ENCODE results near the gene GFI1B.

Gene GFI1B

DNA sequence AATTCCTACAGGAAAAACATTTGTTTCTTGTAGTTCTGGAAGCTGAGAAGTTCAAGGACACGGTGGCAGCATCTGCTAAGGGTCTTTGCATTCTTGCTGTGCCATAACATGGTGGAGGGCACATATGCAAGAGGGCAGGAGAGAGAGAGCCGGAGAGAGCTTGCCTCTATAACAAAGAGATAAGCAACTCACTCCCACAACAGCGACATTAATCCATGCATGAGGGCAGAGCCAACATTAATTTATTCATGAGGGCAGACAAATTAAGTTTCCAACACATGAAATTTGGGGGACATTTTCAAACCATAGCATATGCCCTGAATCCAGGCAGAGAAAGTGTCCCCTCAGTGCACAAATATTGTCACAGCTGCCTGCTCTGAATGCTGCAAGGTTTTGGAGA is 47.9 kb downstream of the GFI1B start:
- DNase-seq: no peak

GRCh38 chr9:133027134-133027533 is 48.6 kb downstream of the GFI1B start:
- DNase-seq: no peak

GRCh38 chr9:133028221-133028620 is 49.7 kb downstream of the GFI1B start:
- DNase-seq: no peak

GRCh38 chr9:133029994-133030316 is 51.5 kb downstream of the GFI1B start:
- DNase-seq: no peak

- DNase-seq: peak; percentile 99
Measured at GRCh38 chr9:133030317-133031129, 52.0 kb downstream of the GFI1B start, which contains the start of gene GTF3C5. Gene GTF3C5 (plus strand): TSS chr9:133030997. CDS start chr9:133031012, 15 bp downstream.

DNA sequence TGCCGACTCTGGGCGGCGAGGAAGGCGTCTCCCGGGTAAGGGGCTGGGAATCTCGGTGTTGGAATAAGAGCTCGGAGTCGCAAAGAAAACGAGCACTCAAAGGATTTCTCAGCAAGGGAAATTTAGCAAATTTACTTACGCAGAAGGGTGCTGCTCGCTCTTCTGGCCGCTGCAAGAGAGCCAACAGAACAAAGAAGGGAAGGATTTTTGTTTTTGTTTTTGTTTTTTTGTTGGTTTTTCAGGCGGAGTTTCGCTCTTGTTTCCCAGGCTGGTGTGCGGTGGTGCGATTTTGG is 52.6 kb downstream of the GFI1B start:
- no peak for DNase-seq

DNA sequence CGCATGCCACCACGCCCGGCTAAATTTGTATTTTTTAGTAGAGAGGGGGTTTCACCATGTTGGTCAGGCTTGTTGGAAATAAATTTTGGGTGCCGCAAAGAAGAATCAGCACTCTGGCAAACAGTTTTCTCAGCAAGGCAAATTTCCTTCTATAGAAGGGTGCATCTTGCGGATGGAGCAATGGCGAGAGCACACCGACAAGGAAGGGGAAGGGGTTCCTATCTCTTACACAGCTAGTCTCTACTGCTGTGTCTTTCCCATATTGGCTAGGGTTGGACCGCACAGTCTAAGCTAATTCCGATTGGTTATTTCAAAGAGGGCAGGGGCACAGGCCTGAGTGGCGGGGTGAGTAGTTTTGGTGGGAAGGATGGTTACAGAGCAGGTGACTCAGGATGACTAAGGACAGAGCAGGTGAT is 53.0 kb downstream of the GFI1B start:
- DNase-seq: no peak

DNA sequence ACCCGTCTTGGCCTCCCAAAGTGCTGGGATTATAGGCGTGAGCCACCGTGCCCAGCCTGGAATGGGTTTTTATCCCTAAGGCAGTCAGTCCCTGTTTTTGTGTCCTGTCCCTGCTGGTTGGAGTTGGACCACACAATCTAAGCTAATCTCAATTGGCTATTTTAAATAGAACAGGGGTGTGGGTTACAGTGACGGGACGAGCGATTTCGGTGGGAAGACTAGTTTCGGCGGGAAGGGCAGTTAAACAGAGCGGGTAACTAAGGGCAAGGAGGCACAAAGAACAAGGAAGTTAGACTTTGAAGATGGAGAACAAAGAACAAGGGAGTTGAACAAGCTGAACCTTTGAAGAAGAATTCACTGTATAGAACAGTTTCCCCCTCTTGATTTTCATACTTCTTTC is 53.7 kb downstream of the GFI1B start:
- DNase-seq: no peak

DNA sequence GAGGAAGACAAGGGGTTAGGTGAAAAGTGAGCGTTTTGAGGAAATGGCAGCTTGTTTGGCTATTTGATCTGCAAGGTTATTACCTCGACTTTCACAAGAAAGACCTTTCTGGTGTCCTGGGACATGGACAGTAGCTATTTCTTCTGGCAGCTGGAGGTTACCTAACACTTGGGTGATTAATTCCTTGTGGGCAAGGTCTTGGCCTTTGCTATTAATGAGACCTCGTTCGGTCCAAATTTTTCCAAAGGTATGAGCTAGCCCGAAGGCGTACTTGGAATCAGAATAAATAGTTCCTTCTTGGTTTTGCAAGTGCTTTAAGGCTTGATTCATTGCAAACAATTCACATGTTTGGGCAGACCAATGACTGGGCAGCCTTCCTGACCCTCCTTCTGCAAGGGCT is 57.2 kb downstream of the GFI1B start:
- no peak for DNase-seq

- no peak for DNase-seq
Measured at GRCh38 chr9:133037775-133038515, 59.5 kb downstream of the GFI1B start.

- peak; percentile 32 for DNase-seq
Measured at GRCh38 chr9:133040892-133041479, 62.5 kb downstream of the GFI1B start.

Measured in inflammatory macrophage treated with lipopolysaccharide for 4 hours (primary cell).